Peyer's patch (tissue), 4 donors: Measurements from ENCODE around the gene MARCKSL1. TPM values are rescaled to one million over a fixed set of nuclear protein-coding genes. Genes with fewer than 3 reads are reported as not detected.
A peak's percentile ranks its signal among the peaks of the same experiment; 100 is the strongest.

ENCODE experiments used
- DNase-seq, 3 donors: peaks; one replicate each; pipeline ENCODE4 v3.0.0-alpha.2; 2017 to 2019
- H3K27ac ChIP-seq, 4 donors: fragments of 200-600 bp; sonication (generic); one replicate each; pipeline ENCODE4 v1.5.1; 2016 to 2019
- H3K27me3 ChIP-seq, 2 donors: fragments of 200-600 bp; sonication (generic); one replicate each; pipeline ENCODE4 v1.5.1; 2019
- H3K36me3 ChIP-seq, 3 donors: fragments of 200-600 bp; sonication (generic); one replicate each; pipeline ENCODE4 v1.5.1; 2016 to 2019
- H3K4me1 ChIP-seq, 4 donors: fragments of 200-600 bp; sonication (generic); one replicate each; pipeline ENCODE4 v1.5.1; 2016 to 2019
- H3K4me3 ChIP-seq, 4 donors: fragments of 200-600 bp; sonication (generic); 1 replicate in 3 of 4; 2 replicates in 1 of 4; pipeline ENCODE4 v1.5.1; 2016 to 2019; ENCODE audit warnings: mild to moderate bottlenecking in 1 of 4
- H3K9me3 ChIP-seq, 4 donors: fragments of 200-600 bp; sonication (generic); one replicate each; pipeline ENCODE4 v1.5.1; 2016 to 2019; ENCODE audit warnings: mild to moderate bottlenecking in 1 of 4
- CTCF ChIP-seq, 6 experiments: fragments of 450-650 bp in 4 of 6; fragments of 200-600 bp in 2 of 6; sonication (generic) in 1 of 6; IDR thresholded peaks; one replicate each; pipeline ENCODE4 v1.5.1; 2017 to 2019; ENCODE audit warnings: antibody characterized with exemption in 6 of 6, mild to moderate bottlenecking in 3 of 6, moderate library complexity in 1 of 6
- POLR2A ChIP-seq, 2 donors: fragments of 450-650 bp; IDR thresholded peaks; one replicate each; pipeline ENCODE4 v1.5.1; 2017; ENCODE audit warnings: antibody characterized with exemption in 2 of 2, mild to moderate bottlenecking in 2 of 2, moderate library complexity in 2 of 2
- total RNA-seq, 4 donors: library from RNA; depleted of rRNA; stranded (reverse); fragments of >200 nt; gene quantifications; one replicate each; pipeline ENCODE4 v1.1.0, GENCODE V29; 2016

The MARCKSL1 gene
- total RNA-seq, 4 donors from 2014 or later, result 19.1 to 51.2 (median 35.9) TPM

GRCh38 chr1:32334274-32334861, 1.7 kb downstream of the MARCKSL1 start:
- no peak for DNase-seq
- Histone ChIP-seq H3K4me3 (peak overlapping the region; percentile 65 to 95 (median 79)), H3K9me3 (no peaks in the 10 kb centered on the region), H3K4me1 (peaks cover 0 to 35% (median 28%) of the 10 kb centered on the region in 4 donors), H3K36me3 (peaks cover 0 to 35% (median 0%) of the 10 kb centered on the region in 3 donors), H3K27ac (peak overlapping the region; percentile 62 to 94 (median 78)), H3K27me3 (no peaks in the 10 kb centered on the region)
- TF ChIP-seq POLR2A (IDR thresholded peaks at IDR 0.05), result no peak
- no peak for TF ChIP-seq CTCF (IDR thresholded peaks at IDR 0.05)

- Histone ChIP-seq H3K27me3 (no peaks in the 10 kb centered on the region), H3K36me3 (peaks cover 0 to 44% (median 0%) of the 10 kb centered on the region in 3 donors), H3K27ac (no peak overlapping the region), H3K4me3 (no peak overlapping the region), H3K4me1 (peaks cover 0 to 33% (median 26%) of the 10 kb centered on the region in 4 donors), H3K9me3 (no peaks in the 10 kb centered on the region)
- no peak for DNase-seq
- no peak for TF ChIP-seq CTCF (IDR thresholded peaks at IDR 0.05)
- TF ChIP-seq POLR2A (IDR thresholded peaks at IDR 0.05), result no peak
These were observed 2.6 kb downstream of the MARCKSL1 start for GRCh38 chr1:32333251-32333963.

GRCh38 chr1:32332290-32333079, 3.5 kb downstream of the MARCKSL1 start:
- Histone ChIP-seq H3K4me1 (peaks cover 0 to 24% (median 18%) of the 10 kb centered on the region in 4 donors), H3K4me3 (no peak overlapping the region), H3K27ac (no peak overlapping the region), H3K27me3 (no peaks in the 10 kb centered on the region), H3K9me3 (no peaks in the 10 kb centered on the region), H3K36me3 (peaks cover 0 to 54% (median under 1%) of the 10 kb centered on the region in 3 donors)
- DNase-seq, result no peak
- TF ChIP-seq POLR2A (IDR thresholded peaks at IDR 0.05) (no peak), CTCF (IDR thresholded peaks at IDR 0.05) (no peak)

GRCh38 chr1:32331549-32331948, 4.5 kb downstream of the MARCKSL1 start:
- Histone ChIP-seq H3K27me3 (no peaks in the 10 kb centered on the region), H3K9me3 (no peaks in the 10 kb centered on the region), H3K4me3 (no peak overlapping the region), H3K36me3 (peaks cover 0 to 63% (median 5%) of the 10 kb centered on the region in 3 donors), H3K27ac (no peak overlapping the region), H3K4me1 (peaks cover 0 to 14% (median 9%) of the 10 kb centered on the region in 4 donors)
- DNase-seq, result no peak
- TF ChIP-seq POLR2A (IDR thresholded peaks at IDR 0.05), result no peak
- no peak for TF ChIP-seq CTCF (IDR thresholded peaks at IDR 0.05)

- H3K27me3 ChIP-seq, result no peaks in the 10 kb centered on the region
- peaks cover 0 to 10% (median 6%) of the 10 kb centered on the region in 4 donors for H3K4me1 ChIP-seq
- H3K27ac ChIP-seq, result no peak overlapping the region
- TF ChIP-seq CTCF (IDR thresholded peaks at IDR 0.05), result no peak
- no peak for TF ChIP-seq POLR2A (IDR thresholded peaks at IDR 0.05)
- H3K36me3 ChIP-seq, result peaks cover 0 to 72% (median 5%) of the 10 kb centered on the region in 3 donors
- H3K4me3 ChIP-seq, result no peak overlapping the region
- DNase-seq, result no peak
- no peaks in the 10 kb centered on the region for H3K9me3 ChIP-seq
These were observed 5.4 kb downstream of the MARCKSL1 start for GRCh38 chr1:32330558-32331151.
